ENCODE measurements around the gene RAI1. TPM values are rescaled to one million over a fixed set of nuclear protein-coding genes. Genes with fewer than 3 reads are reported as not detected.

The RAI1 gene
- total and polyA plus RNA-seq, 2 of the 13 experiments (the other 11 are each of a cell fraction or from before 2014, with no cell fraction given) = 3.4 to 5.2 TPM

- H2AFZ ChIP-seq (ENCODE audit: low read length) = no peak overlapping the region
- H3K27me3 ChIP-seq (ENCODE audit: control insufficient read depth in 1 of 2, insufficient read depth in 2 of 2, low read length in 2 of 2) = no peaks in the 10 kb centered on the region; a peak in 2 of 5 replicates
- 57% methylated on average over 1 of the region's 1 CpG for WGBS (ENCODE audit: low lambda C conversion rate)
- in situ Hi-C loops (cut with HindIII; ENCODE audit: extremely low pct_ligation_motif_present, low pct_unique_long_range_greater_than_20kb) = no loop called here
- ChIA-PET POLR2A (interaction anchor here (1.2 to 2.8 kb wide), 6 partner anchors 8 to 30 kb away, joined by 3 to 17 read pairs (median 8); no protein-coding TSS in a partner anchor), CTCF (ENCODE audit: low intra/inter-chr PET ratio, low total read pairs) (no interaction called here)
- no peaks in the 10 kb centered on the region for H3K36me3 ChIP-seq (replicated peaks in 1 of 2; ENCODE audit: control insufficient read depth in 1 of 2, insufficient read depth in 2 of 2, low read length in 2 of 2)
- no peak overlapping the region; the same call in none of the 2 replicates for H3K9ac ChIP-seq (ENCODE audit: insufficient read depth, low read depth, low read length)
- peak; percentile 22 for DNase-seq (ENCODE audit: low spot score)
- H3K4me3 ChIP-seq (replicated peaks in 1 of 3; ENCODE audit: insufficient read depth in 1 of 3, low read depth in 2 of 3, low read length in 3 of 3) = peak overlapping the region in 1 of 3 experiments; percentile 34; a peak in 1 of 6 replicates
- BruUV-seq (replicated peaks) = no TSS peak
- H3K4me1 ChIP-seq (ENCODE audit: insufficient read depth, low read length) = peaks cover 72% of the 10 kb centered on the region
- intact Hi-C loops (cut with micrococcal nuclease; ENCODE audit: unreplicated experiment) = no loop called here
- FAIRE-seq = no peak
- peak; percentile 9 for ATAC-seq
- H4K20me1 ChIP-seq (ENCODE audit: insufficient read depth, low read length) = no peaks in the 10 kb centered on the region
- TF ChIP-seq ZNF703 (CRISPR knock-in tag; IDR thresholded peaks at IDR 0.05; ENCODE audit: borderline replicate concordance) = no peak
- no peak for TF ChIP-seq KLF16 (CRISPR knock-in tag; IDR thresholded peaks at IDR 0.05)
- TF ChIP-seq TEAD3 (CRISPR knock-in tag; optimal IDR thresholded peaks at IDR 0.05; ENCODE audit: borderline replicate concordance) = peak; percentile 11
- peak; percentile 44; the same call in 1 of the 2 replicates for TF ChIP-seq ZNF430 (CRISPR knock-in tag; IDR thresholded peaks at IDR 0.05)
- 0 out of 2 replicates have a peak, but pooled peaks have one; percentile 34 for TF ChIP-seq BCL3 (CRISPR knock-in tag; IDR thresholded peaks at IDR 0.05)
- TF ChIP-seq RXRA (CRISPR knock-in tag; IDR thresholded peaks at IDR 0.05) = 0 out of 2 replicates have a peak, but pooled peaks have one; percentile 8
- no peak for TF ChIP-seq ZNF335 (CRISPR knock-in tag; IDR thresholded peaks at IDR 0.05)
- no peak for TF ChIP-seq KAT2B (IDR thresholded peaks at IDR 0.05; ENCODE audit: borderline replicate concordance, low read depth, low read length)
- no peak for TF ChIP-seq ZNF282 (IDR thresholded peaks at IDR 0.05; ENCODE audit: partially characterized antibody)
- no peak for TF ChIP-seq KDM2A (CRISPR knock-in tag; IDR thresholded peaks at IDR 0.05; ENCODE audit: borderline replicate concordance, low read depth)
- TF ChIP-seq POLR2A (IDR thresholded peaks at IDR 0.05; ENCODE audit: insufficient read depth in 1 of 2, low read depth in 2 of 2, low read length in 2 of 2) = peak in 1 of 2 experiments; percentile 21; a peak in 1 of 4 replicates
- 0 out of 2 replicates have a peak, but pooled peaks have one; percentile 6 for TF ChIP-seq RARA (CRISPR knock-in tag; IDR thresholded peaks at IDR 0.05)
- TF ChIP-seq ZBTB21 (CRISPR knock-in tag; IDR thresholded peaks at IDR 0.05) = no peak
- peak; percentile 53; the same call in 1 of the 2 replicates for TF ChIP-seq HIC2 (CRISPR knock-in tag; IDR thresholded peaks at IDR 0.05; ENCODE audit: low read depth)
- no peak for TF ChIP-seq KDM6A (CRISPR knock-in tag; IDR thresholded peaks at IDR 0.05; ENCODE audit: low read depth)
- peak; percentile 38 for TF ChIP-seq ZNF687 (CRISPR knock-in tag; IDR thresholded peaks at IDR 0.05)
- TF ChIP-seq HBP1 (CRISPR knock-in tag; IDR thresholded peaks at IDR 0.05; ENCODE audit: low read depth) = no peak
- no peak for TF ChIP-seq ZFP36L2 (CRISPR knock-in tag; IDR thresholded peaks at IDR 0.05)
- peak overlapping the region; percentile 97 for H3K4me2 ChIP-seq (ENCODE audit: low read depth, low read length)
- H3K9me3 ChIP-seq (ENCODE audit: low read length) = no peaks in the 10 kb centered on the region
- H3K79me2 ChIP-seq (ENCODE audit: insufficient read depth, low read length) = peaks cover 2% of the 10 kb centered on the region
- H3K27ac ChIP-seq (ENCODE audit: extremely low read length, insufficient read depth, low read length) = peak overlapping the region; percentile 90
Measured at GRCh38 chr17:17841601-17842025, 160.4 kb downstream of the RAI1 start.

Measured in HepG2 (cell line).